Stimulated activated CD4-positive, alpha-beta T cell treated with anti-CD3 and anti-CD28 coated beads, TNF-alpha, amount 100 ng/mL, for 48 hours (primary cell): ENCODE measurements around the gene EML6.

Experiments used
- DNase-seq, 3 donors: peaks; one replicate each; pipeline ENCODE4 v3.0.0-alpha.2; 2020; ENCODE audit warnings: low read depth in 3 of 3

Gene EML6

GRCh38 chr2:54706622-54707021 is 16.8 kb upstream of the EML6 start:
- DNase-seq, result no peak

DNA sequence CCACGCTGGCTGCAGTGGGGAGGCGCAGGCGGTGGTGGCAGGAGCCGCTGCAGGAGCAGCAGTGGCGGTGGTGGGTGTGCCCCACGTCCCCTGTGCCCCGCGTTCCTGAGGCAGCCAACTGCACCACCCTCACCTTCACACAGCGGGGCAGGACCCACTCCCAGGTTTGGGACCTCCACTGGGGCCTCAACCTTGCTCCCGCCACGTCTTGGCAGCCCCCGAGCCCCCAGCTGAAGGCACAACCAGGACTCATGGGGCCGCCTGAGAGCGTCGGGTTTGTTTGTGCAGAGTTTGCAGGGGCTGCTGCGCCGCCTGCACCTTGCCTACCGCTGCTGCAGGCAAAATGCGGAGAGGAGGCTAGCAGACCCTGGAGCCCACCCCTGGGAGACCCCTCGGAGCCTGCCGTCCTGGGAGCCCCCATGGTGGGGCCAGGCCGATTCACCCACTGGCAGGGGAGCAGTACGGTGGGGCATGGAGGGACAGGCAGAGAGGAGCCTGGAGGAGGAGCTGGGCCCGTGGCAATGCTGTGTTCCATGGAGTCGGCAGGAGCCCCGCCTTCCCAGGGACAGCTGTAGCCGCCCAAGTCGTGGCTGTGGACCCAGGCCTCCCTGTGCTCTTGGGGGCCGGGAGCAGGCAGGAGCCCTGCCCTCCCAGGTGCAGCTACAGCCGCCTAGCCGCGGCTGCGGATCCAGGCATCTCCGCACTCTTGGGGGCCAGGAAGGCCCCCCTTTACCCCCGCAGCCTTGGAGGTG is 14.7 kb upstream of the EML6 start:
- DNase-seq, result no peak

- DNase-seq, result no peak
Measured at GRCh38 chr2:54709336-54709809, 14.1 kb upstream of the EML6 start.

DNA sequence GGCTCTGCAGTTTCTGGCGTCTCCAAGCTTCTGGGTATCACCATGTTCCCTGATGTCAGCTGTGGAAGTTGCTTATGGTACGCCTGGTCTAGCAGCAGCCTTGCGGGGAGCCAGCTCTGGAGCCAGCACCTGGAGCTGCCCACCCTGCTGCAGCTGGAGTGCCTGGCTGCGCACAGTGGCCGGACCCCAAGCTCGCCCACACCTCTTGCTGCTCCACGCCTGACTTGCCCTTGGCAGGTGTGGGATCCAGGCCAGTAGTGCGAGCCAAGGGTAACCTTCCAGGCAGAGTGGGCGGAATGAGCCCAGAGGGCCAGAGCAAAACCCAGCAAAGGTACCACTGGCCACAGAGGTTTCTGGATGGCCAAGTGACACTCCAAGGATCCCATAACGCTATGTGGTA is 13.2 kb upstream of the EML6 start:
- no peak for DNase-seq

DNA sequence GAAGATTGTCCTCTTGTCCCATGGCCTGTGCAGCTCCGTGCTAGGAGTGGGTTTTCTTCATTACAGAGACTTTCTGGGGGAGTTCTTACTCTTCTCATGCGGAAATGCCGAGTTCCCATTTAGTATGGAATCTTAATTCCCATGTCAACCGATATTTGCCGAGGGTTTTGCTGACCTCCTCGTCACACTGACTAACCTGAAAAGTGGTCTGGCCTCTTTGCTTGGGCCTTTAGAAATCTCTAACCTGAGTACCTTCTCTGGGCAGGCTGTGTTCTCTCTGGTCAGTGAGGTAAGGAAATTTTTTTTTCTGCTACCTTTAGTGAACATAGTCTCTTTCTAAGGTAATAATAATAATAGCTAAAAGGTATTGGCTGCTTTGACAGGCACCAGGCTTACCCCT is 10.9 kb upstream of the EML6 start:
- DNase-seq, result no peak

GRCh38 chr2:54714996-54715395 is 8.5 kb upstream of the EML6 start:
- no peak for DNase-seq

DNA sequence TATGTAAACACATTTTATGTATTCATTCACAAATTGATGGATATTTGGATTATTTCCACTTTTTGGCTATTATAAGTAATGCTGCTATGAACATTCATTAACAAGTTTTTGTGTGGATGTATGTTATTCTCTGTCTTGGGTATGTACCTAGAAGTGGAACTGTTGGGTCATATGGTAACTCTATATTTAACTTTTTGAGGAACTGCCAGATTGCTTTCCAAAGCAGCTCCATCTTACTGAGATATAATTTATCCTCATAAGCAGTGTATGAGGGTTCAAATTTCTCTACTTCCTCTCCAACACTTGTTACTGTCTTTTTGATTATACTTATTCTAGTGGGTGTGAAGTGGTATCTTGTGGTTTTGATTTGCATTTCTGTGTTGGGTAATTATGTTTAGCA is 7.1 kb upstream of the EML6 start:
- DNase-seq, result no peak

- DNase-seq, result no peak
Measured at GRCh38 chr2:54720563-54720962, 2.9 kb upstream of the EML6 start.

- DNase-seq, result no peak
Measured at GRCh38 chr2:54722641-54723040, 821 bp upstream of the EML6 start.

DNA sequence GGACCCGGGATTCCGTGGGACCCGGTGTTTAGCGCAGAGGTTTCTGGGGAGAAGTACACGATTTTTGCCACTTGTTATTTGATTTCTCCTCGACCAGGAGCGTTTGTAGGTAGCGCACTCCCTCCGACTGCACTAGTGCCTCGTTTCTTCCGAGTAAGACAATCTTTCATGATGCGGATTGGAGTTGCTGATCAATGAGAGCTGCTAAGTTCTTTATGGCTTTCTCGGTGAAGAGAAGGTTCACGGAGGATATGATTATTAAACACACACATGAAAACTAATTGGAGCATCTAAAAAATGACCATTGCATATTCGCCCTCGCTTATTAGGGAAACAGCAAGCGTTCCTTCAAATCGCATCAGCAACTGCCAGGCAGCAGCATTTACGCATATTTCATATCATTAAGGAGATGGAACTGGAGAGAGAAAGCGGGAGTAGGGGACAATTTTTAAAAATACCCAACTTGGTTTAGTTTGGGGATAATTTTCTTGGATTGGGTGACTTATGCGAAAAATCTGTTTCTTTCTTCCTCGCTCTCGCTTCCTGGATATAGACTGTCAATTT is 616 bp downstream of the EML6 start:
- DNase-seq, result no peak

- no peak for DNase-seq
Measured at GRCh38 chr2:54724560-54725342, 1.3 kb downstream of the EML6 start.

GRCh38 chr2:54725343-54726099 is 2.1 kb downstream of the EML6 start:
- no peak for DNase-seq

- no peak for DNase-seq
Measured at GRCh38 chr2:54726431-54726830, 3.0 kb downstream of the EML6 start.

GRCh38 chr2:54726940-54727339 is 3.5 kb downstream of the EML6 start:
- DNase-seq, result no peak

DNA sequence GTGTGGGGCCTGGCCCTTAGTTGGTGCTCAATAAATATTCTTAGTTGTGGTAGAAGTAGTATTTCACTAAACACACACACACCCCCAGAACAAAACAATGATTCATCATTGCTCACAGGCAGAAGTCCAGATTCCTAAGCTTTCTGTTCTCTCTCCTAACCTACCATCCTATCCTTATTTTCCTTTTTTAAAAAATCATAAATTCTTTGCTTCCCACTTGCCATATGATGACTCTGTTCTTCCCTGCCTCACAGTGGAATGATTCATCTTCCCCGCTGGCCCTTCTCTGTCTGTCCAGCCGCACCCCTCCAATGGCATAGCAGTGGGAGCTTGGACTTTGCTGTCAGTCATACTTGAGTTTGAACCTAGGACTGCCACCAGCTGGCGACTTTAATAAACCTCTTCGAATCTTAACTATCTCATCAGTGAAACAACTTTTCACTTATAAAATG is 5.2 kb downstream of the EML6 start:
- no peak for DNase-seq

DNA sequence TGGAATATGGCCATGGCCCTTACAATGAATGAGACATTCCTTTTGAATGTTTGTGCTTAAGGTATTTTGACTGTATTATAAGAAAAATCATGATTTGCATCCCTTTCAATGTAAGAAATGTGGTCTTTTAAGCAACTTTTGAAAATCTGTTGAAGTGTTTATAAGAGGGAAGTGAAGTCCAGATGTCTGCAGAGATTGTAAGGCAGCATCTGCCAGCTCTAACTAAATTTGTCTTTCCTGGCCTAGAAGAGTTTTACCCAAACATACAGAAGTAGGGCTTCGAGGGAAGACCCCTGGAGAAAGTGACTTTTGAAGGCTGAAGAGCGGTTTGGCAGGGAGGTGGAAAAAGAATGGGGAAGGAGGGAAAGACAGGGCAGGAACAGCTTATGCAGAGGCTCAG is 12.2 kb downstream of the EML6 start:
- DNase-seq, result no peak

DNA sequence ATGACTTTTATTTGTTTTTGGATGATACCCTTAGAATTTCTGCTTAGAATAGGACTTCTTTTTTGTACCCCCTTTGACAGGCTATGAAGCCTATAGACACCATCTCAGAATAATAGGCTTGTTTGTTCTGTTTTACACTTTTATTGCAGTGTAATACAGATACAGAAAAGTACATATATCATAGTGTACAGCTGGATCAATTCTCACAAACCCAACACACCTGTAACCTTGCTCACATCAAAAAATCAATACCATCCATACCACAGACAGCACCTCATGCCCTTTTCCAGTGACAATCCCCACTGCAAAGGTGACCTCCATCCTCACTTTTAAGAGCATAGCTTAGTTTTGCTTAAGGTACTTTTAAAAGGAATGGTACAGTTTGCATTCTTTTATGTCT is 14.8 kb downstream of the EML6 start:
- DNase-seq, result no peak

DNA sequence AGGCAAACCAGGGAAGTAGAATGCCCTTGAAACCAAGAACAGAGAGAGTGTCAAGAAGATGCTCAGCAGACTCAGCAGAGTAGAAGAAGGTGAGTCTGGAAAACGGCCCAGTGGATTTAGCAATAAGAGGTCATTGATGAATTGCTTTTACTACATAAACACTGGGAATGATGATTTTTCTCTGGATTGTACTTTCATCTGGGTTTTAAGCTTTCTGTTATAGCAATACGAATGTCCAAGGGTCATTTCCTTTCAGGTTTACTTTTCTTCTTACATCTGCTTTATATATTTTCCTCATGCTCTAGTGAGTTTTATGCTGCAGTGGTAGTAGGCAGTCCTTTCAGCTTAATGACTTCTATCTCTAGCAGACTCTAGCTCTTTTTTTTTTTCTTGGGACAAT is 16.9 kb downstream of the EML6 start:
- no peak for DNase-seq

DNA sequence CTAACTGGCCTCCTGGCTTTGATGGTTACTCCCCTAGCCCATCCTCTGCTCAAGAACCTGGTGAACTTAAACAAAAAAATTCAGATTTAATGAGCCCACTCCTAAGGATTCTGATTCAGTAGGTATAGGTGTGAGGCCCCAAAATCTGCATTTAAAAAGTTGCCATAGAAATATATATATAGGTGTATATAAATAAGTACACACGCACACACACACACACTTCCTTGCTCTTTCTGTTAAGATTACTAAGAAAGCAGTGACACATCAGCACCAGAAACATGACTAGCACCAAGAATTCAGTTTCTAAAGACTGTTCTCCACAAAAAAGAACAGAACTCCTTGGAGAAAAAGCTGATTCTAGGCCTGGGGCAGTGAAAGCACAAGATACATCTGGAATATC is 17.8 kb downstream of the EML6 start:
- no peak for DNase-seq

DNA sequence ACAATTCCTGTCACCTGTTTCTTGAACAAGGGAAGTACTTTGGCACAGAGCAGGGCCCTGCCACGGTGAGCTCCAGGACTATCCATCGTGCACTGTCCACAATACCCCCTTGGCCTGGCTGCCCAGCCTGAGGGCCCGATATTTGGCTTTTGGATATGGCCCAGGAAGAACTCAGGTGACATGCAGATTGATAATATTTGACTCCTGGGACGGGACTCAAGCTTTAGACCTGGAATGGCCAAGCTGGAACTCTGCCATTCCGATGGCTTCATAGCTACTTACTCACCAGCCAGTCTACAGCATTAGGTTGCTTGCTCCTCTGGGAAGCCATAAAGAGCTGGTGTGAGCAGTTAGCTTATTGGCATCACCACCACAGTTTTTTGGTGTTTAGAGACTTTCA is 26.6 kb downstream of the EML6 start:
- DNase-seq, result no peak

DNA sequence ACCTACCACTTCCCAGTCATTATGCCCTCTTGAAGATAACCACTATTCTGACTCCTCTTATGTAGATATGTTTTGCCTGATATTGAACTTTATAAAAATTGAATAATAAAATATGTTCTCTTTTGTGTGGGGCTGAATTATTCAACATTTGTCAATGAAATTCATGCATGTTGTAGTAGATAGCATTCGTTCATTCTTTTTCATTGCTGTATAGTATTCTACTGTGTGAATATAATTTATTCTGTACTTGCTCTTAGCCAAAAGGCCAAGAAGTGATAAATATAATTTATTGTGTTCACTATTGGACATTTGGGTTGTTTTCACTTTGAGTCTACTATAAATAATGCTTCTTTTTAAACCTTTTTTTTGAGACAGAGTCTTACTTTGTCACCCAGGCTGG is 29.0 kb downstream of the EML6 start:
- no peak for DNase-seq

DNA sequence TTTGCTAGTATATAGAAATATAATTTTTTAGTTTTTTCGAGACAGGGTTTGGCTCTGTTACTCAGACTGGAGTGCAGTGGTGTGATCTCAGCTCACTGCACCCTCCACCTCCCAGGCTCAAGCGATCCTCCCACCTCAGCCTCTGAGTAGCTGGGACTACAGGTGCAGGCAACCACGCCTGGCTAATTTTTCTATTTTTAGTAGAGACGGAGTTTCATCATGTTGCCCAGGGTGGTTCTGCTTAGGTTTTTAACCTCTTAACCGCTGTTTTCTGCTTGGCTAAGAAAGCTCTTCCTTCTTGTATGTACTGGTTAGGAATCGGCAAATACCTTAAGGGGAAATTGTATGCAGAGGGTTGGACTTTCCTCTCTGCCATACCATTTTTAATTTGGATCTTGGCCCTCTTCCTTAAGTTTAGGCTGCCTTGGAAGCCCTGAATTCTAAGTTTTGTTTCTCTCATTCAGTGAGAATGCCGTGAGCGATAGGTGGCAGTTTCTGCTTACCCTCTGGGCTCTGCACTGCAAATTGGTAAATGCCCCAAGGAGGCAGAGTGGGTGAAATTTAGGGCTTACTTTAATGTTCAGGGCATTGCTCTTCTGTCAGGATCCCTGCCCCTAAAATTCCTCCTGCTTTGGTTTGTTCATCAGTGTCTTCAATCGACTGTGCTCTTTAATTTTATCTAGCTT is 32.3 kb downstream of the EML6 start:
- DNase-seq, result no peak
